GM18508 (cell line): Measurements from ENCODE around the gene TCF23.
"Not testable (repeated sequence)": the region's sequence is repeated elsewhere in the genome, so short reads cannot be mapped to it uniquely, and the experiment has no call there.

Experiments used
- ATAC-seq: cut with Tn5 transposase; IDR thresholded peaks from one replicate; pipeline ENCODE4 v1.9.1; 2021; ENCODE audit warnings: moderate number of reproducible peaks; ENCODE audit not compliant: insufficient read depth, unreplicated experiment

TCF23 gene

DNA sequence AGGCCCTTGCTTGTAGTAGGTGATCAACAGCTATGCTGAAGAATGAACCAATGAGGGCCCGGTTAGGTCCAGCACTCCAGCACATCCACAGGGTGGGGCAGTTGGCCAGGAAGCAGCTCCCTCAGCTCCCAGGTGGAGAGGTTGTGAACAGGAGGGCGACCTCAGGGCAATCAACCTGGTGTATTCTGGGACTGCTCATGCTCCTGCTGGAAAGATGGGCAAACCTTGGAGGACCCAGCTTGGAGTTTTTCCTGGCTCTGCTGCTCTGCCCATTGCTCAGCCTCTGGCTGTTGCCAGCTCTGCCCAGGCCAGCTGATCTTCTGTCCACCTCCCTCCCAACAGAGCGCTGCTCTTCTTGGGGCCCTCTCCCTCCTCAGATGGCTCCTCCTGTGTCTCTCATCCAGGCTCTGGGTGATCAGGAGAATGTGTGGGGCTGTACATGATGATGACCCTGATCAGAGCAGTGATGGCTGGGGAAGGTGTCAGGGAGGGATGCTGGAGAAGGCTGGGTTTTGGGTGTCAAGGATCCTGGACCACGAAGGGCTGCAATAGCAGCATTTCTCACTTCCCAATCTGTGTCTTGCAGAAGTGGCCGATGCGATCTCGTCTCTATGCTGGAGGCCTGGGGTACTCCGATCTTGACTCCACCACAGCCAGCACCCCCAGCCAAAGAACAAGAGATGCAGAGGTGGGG, 3.4 kb downstream of the TCF23 start:
- ATAC-seq = no peak

DNA sequence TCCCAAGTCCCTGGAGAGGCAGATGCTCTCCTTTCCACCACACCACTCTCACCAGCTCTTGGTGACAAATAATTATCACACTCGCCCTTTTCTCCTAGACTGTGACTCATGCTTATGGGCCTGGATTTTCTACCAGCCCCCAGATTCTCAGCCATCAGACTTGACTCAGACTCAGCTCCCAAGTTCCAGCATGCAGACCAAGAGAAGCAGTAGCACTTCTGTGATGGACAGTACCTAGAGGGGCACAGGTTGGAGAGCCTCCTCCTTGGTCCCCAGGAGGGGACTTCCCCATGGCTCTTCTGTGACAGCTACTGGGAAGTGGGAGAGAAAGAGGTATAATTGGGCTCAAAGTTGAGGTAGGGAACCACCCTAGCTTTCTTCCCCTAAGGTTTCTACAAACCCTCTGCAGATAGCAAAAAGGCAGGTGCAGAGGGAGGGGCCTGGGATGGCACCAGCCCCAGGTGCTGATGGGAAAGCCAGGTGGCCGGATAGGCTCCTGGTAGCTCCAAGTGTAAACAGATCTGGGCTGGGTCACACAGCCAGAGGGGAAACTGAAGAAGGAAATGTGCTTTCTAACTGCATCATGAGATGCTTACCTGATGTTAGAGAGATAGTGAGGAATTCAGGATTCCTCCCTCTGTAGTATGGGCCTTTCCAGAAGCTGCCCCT, 4.1 kb downstream of the TCF23 start:
- no peak for ATAC-seq

DNA sequence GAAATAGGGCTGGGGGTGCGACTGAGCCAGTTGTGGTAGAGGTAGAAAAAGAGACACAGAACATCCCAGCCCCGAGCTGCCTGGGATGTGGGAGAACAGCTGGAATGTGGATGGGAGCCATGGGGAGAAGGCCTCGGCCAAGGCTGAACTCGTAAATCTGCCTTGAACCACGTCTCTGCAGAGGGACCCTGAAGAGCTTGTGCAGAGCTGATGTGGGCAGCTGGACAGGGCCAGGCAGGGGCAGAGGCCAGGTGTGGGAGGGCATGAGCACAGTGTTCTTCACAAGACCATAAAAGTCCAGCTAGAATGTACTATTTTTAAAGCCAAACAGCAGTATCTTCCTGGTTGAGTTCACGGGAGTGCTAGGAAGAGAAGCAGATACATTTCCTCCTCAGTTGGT, 5.7 kb downstream of the TCF23 start:
- ATAC-seq = no peak

DNA sequence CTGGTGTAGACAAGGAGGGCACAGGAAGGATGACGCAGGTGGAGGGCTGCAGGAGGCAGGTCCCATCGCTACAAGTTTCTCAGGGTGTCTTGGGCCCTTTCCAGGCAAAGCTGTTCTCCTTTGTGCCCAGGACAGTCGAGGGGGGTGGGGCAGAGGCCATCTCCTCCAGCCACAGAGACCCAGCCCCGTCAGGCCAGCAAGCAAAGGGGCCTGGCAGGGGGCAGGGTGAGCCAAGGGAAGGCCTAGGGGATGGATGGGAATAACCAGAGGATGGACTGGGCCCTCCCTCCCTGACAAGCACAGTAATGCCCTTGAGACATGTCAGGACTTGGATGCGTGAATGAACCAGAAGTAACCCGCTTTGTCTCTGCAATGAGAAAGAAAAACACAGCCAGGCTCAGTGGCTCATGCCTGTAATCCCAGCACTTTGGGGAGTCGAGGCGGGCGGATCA, 6.3 kb downstream of the TCF23 start:
- no peak for ATAC-seq

DNA sequence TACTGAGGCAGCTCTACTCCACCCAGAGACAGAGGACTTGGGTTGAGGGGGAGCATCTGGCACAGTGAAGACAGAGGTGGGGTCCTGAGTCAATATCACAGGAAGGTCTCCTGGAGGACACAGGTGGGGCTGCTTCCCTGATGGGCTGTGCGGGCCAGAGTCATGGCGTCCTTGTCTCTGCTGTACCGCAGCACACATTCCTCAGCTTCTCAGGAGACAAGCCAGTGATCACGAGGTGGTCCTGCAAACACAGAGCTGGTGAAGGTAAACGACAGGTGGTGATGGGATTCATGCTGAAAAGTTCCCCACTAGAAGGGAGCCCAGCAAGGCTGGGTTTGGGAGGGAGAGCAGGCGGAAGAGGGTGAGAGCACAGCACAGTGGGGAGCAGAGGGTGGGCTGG, 9.7 kb downstream of the TCF23 start:
- ATAC-seq = no peak

DNA sequence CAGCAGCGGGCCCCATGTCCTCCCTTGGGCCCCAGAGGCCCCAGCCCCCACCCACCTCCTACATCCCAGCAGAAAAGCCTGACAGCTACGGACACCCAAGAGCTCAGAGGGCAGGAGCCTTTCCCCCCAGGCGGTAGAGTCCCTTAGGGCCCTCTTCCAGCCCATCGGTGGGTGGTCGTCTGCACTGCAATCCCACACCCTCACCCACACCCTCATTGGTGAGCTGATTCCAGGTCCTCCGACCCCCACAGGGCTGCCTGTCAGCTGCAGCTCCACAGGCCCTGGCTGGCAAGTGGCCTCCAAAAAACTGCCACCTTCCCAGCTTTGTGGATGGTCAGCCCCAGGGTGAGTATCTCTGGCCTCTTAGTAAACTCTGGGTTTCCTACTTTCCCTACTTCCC, 10.5 kb downstream of the TCF23 start:
- ATAC-seq = no peak

DNA sequence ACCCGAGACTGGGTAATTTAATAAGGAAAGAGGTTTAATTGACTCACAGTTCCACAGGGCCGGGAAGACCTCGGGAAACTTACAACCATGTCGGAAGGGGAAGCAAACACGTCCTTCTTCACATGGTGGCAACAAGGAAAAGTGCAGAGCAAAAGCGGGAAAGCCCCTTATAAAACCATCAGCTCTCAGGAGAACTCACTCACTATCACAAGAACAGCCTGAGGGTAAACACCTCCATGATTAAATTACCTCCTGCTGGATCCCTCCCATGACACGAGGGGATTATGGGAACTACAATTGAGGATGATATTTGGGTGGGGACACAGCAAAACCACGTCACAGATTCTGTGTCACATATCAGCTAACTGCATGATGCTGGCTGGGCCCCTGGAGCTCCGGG, 11.4 kb downstream of the TCF23 start:
- no peak for ATAC-seq

DNA sequence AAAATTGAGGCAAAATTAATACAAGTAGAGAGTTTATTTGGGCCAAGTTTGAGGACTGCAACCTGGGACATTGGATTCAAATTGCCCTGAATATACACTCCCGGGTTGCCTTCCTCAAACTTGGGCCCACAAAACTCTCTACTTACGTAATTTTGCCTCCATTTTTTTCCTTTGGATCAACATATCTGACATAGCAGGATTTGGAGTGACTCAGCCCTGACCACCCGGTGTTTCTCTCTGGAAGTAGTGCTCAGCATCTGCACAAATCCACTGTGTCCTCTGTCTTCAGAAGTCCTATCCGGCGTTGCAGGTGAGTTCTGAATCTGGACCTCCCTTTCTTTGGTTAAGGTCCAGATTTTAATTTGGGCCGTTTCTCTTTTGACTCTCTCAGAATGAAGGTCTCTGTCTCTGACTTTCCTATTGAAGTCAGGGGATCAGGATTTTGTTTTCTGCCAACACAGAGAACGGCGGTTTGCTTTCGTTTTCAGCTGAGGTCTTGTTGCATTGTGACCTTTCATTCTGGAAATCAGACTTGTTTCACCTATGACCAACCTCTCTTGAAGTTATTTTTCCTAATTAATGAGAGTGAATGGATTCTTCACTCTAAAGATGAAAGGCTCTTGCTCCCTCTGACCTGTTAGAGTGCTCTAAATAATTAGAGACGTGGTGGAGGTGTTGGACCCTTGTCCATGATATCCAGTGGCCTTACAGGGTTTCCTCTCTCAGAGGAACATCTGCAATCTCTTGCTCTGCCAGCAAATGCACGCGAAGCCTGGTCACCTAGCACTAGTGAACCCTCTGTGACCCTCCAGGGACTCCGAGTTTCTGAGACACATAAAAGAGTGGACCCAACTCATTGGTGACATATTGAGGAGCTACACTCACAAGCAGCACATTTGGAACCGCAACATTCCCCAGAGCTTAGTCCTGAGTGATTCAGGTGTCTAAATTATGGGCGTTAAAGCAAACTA, 13.6 kb downstream of the TCF23 start:
- ATAC-seq = no peak

DNA sequence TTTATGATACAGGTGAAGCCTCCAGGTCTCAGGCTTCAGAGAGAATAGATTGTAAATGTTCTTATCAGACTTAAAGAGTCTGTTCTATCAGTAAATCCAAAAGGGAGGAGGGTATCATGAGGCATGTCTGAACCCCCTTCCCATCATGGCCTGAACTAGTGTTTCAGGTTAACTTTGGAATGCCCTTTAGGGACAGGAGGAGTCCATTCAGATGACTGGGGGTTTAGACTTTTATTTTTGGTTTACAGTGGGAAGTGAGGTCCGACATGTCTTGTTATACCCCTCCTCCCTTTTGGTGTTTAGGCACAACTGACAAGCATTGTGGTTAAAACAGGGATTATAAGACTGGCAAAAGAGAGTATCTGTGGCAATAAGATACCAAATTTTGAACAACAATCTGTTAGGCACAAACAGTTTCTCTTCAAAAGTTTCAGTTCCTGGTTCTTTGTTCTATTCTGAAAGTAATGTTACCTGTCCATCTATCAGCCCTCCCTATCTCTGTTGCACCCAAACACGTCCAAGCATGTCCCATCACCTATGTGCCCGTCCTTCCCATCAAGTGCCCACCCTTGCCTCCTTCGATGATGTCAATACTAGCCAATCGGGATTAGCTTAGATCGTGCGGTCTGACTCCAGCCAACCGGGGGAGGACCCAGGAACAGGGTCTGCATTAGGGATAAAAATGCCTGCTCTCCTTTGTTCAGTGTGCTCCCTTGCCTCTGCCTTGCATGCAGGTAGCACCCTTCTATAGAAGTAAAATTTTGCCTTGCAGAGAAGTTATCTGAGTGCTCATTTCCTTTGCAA, 16.4 kb downstream of the TCF23 start:
- ATAC-seq = no peak

DNA sequence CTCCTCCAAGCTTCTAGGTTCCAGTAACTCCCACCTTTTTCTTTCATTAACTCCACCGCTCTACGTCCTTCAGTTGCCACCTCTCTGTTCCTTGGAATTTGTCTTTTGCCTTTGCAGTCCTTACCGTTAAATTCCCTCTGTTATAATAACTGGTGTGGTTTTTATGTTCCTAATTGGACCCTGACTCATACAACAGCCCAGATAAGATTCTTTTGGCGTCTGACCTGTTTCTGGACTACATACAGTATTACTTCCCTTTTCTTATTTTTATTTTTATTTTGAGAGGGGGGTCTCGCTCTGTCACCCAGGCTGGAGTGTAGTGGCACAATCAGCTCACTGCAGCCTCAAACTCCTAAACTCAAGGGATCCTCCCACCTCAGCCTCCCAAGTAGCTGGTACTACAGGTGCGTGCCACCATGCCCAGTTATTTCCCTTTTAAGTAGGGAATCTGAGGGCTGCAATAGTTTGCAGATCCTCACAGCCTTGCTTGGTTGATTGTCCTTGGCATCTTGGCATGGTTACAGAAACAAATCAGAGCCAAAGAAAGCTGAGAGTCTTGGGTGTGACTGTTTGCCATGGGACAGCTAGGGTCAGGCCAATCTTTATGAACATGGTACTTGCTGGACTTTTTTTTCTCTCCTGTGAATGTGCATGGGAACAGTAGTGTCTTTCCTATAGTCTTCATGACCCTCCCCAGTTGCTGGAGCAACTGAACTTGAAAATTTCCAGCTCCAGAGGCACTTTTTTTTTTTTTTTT, 22.0 kb downstream of the TCF23 start:
- ATAC-seq = no peak

DNA sequence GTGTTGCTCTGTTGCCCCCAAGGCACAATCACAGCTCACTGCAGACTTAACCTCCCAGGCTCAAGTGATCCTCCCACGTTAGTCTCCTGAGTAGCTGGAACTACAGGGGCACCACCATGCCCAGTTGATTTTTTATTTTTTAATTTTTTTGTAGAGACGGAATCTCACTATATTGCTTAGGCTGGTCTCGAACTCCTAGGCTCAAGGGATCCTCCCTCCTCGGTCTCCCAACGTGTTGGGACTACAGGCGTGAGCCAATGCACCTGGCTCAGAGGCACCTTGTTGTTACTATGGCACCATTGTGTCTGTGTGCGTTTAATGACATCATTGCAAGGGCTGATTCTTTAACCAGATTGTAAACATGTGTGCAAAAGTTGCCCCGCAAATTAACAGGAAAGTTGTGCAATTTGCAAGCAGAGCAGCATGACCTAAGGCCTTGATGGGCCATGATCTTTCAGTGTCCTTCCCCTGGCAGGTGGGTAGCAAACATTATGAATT, 22.6 kb downstream of the TCF23 start:
- no peak for ATAC-seq

DNA sequence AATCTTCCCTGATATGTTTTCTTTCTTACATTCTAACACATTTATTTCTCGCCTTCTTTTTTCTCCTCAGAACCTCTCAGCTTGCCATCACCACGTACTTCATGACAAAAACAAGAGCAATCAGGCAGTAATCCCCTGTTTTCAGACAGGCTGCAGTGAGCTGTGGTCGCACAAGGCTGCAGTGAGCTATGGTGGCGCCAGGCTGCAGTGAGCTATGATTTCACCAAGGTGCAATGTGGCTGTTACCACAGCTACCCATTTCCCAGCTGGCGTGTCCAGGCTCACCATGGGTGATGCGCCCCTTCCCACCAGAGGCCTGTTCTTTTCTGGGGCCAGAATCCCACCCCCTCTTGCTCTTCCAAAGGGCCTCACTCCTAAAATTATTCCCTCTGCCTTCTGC, 25.8 kb downstream of the TCF23 start:
- no peak for ATAC-seq

DNA sequence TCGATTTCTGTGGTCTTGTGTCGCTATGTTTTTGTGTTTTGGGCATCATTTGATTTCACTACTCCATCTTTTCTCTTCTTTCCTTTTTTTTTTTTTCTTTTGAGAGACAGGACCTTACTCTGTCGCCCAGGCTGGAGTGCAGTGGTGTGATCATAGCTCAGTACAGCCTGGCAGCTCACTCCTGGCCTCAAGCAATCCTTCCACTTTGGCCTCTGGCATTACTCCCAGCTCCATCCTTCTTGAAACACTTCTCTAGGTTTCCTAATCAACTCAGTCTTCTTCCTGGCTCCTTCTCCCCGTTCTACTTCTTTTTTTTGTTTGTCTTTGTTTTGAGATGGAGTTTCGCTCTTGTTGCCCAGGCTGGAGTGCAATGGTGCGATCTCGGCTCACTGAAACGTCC, 26.5 kb downstream of the TCF23 start:
- ATAC-seq = no peak

DNA sequence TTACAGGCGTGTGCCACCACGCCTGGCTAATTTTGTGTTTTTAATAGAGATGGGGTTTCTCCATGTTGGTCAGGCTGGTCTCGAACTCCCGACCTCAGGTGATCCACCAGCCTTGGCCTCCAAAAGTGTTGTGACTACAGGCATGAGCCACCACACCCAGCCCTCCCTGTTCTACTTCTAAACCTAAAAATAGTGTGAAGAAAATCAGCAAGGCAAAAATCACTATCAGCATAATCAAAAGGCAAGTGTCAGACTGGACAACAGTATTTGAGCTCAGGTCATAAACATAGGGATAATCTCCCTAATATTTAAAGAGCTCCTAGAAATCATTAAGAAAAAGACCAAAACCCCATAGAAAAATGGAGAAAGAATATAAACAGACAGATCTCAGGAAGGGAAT, 27.0 kb downstream of the TCF23 start:
- ATAC-seq = not testable (repeated sequence)

DNA sequence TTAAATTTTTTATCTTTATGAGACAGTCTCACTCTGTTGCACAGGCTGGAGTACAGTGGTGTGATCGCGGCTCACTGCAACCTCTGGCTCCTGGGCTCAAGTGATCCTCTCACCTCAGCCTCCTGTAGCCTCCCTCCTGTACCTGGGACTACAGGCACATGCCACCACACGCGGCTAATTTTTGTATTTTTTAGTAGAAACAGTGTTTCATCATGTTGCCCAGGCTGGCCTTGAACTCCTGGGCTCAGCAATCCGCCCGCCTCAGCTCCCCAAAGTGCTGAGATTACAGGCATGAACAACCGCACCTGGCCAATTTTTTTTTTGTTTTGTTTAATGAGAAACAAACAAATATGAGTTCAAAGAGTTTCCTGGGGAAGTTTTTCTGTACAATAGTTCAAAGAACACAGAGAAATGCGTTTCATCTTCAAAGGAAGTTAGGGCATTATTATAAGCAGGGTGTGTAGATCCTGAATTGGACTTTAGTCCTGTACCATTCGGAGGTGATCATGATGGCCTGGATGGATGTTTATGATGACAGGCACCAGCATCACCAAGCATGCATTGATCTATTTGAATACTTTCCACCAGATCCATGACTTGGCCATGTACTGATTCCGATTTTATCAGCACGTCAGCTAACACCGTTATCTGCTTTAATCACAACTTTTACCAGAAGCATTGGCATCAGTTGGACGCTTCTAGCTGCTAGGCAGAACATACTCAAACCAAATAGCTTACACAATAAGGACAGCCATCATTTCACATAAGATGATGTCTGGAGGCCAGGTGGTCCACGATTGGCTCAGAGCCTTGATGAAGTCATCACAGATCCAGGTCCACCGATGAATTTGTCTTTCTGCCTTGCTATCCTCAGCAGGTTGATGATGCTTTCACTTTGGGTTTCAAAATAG, 28.9 kb downstream of the TCF23 start:
- ATAC-seq = no peak

DNA sequence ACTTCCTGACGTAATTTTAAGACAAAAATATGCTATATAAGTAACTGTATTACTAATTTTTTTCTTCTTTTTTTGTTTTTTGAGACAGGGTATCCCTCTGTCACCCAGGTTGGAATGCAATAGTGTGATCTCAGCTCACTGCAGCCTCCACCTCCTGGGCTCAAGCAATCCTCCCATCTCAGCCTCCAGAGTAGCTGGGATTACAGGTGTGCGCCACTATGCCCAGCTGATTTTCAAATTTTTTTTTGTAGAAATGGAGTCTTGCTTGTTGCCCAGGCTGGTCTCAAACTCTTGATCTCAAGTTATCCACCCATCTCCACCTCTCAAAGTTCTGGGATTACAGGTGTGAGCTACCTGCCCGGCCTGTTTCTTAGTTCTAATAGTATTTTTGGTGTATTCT, 29.7 kb downstream of the TCF23 start:
- no peak for ATAC-seq

DNA sequence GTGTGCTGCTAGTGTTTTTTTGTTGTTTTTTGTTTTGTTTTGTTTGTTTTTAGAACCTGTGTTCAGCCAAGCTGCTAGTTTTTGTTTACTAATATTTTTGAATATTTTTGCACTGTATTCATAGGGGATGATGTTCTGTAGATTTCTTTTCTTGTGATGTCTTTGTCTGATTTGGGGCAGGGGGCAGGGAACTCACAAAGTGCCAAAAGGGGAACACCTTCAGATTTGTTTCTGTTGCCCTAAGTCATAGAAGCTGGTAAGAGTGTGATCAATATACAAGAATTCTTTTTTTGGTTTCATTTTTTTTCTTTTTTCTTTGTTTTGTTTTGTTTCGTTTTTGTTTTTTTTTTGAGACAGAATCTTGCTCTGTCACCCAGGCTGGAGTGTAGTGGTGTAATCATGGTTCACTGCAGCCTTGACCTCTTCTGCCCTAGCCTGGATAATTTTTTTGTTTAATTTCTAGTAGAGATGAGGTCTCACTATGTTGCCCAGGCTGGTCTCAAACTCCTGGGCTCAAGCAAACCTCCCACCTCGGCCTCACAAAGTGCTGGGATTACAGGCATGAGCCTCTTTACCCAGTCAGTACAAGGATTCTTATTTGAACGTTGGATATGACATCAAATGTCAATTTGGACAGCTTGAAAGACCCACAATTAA, 30.7 kb downstream of the TCF23 start:
- no peak for ATAC-seq

DNA sequence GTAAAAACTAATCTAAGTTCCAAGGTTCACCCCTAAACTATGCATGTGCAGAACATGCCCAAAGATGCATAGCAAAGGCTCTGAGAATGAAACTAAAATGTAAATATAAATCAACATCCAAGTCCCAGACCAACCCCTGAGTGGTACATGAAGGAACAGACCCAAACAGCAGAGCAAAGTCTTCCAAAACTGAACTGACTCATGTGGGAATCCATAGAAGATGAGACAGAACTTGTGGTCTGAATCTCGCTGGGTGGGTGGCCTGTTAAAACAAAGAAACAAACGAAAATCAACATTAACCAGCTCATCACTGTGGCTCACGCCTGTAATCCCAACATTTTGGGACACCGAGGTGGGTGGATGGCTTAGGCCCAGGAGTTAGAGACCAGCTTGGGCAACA, 33.5 kb downstream of the TCF23 start:
- ATAC-seq = no peak
